NB4 (cell line): Measurements from ENCODE around the gene SHISA2.
"Not testable (repeated sequence)": the region's sequence is repeated elsewhere in the genome, so short reads cannot be mapped to it uniquely, and the experiment has no call there.

Source experiments
- DNase-seq: peaks from one replicate; pipeline ENCODE4 v3.0.0; 2010; ENCODE audit warnings: low read depth
- H3K4me3 ChIP-seq: one replicate; pipeline ENCODE4 v1.5.1; 2011; ENCODE audit warnings: mild to moderate bottlenecking, low read depth, low read length, moderate library complexity
- MYC ChIP-seq: IDR thresholded peaks from 2 replicates; pipeline ENCODE4 v1.6.1; 2011; ENCODE audit warnings: low read depth, low read length
- POLR2A ChIP-seq: IDR thresholded peaks from 2 replicates; pipeline ENCODE4 v1.6.1; 2011; ENCODE audit warnings: mild to moderate bottlenecking; ENCODE audit not compliant: insufficient read length; ENCODE audit errors: extremely low read depth
- TF ChIP-seq, protein P1 (sequence below): IDR thresholded peaks from one replicate; pipeline ENCODE4 v1.5.1; 2012; ENCODE audit warnings: low read depth, low read length
- TF ChIP-seq, protein P2 (sequence below): IDR thresholded peaks from 2 replicates; pipeline ENCODE4 v1.6.1; 2011; ENCODE audit warnings: low read depth, low read length

SHISA2 gene

DNA sequence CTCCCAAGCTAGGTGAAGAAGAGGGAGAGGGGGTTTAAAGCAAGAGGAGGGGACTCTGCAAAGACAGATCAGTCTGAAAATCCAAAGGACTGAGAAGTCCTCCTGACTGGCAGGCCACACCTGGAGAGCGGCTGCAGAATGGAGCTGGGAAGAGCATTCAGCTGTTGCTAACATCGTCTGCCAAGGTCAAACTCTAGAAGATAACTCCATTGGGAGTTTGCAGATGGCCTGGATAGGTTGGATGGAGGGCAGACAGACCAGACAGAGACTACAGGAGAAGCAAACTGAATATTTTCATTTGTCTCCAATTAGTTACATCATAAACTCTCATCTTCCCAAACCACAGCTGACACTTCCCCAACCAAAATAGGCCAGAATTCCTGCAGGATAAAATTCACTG lies 19.9 kb upstream of the SHISA2 start:
- TF ChIP-seq MYC: no peak
- no peak for TF ChIP-seq POLR2A
- TF ChIP-seq, protein P1, sequence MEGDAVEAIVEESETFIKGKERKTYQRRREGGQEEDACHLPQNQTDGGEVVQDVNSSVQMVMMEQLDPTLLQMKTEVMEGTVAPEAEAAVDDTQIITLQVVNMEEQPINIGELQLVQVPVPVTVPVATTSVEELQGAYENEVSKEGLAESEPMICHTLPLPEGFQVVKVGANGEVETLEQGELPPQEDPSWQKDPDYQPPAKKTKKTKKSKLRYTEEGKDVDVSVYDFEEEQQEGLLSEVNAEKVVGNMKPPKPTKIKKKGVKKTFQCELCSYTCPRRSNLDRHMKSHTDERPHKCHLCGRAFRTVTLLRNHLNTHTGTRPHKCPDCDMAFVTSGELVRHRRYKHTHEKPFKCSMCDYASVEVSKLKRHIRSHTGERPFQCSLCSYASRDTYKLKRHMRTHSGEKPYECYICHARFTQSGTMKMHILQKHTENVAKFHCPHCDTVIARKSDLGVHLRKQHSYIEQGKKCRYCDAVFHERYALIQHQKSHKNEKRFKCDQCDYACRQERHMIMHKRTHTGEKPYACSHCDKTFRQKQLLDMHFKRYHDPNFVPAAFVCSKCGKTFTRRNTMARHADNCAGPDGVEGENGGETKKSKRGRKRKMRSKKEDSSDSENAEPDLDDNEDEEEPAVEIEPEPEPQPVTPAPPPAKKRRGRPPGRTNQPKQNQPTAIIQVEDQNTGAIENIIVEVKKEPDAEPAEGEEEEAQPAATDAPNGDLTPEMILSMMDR: no peak
- TF ChIP-seq, protein P2, sequence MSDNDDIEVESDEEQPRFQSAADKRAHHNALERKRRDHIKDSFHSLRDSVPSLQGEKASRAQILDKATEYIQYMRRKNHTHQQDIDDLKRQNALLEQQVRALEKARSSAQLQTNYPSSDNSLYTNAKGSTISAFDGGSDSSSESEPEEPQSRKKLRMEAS: no peak
- H3K4me3 ChIP-seq: no peak overlapping the region
- DNase-seq: no peak

DNA sequence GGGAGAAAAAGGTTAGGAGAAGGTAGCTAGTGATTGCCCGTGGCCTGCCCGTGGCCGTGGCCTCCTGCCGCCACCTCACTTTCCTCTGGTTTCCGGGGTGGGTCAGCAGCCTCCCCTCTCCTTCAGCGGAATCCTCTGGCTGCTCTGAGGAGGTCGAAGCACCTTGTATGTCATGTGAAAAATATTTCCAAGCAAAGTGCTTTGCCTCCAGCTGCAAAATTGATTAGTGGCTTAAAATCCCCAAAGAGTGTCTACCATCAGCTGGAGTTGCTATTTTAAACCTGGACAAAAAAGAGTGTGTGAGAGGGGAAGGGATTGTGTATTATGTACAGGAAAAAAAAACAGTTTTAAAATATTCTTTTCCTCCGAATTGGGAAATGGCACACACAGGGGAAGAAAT lies 17.8 kb upstream of the SHISA2 start:
- DNase-seq, H3K4me3 ChIP-seq: not testable (repeated sequence)

DNA sequence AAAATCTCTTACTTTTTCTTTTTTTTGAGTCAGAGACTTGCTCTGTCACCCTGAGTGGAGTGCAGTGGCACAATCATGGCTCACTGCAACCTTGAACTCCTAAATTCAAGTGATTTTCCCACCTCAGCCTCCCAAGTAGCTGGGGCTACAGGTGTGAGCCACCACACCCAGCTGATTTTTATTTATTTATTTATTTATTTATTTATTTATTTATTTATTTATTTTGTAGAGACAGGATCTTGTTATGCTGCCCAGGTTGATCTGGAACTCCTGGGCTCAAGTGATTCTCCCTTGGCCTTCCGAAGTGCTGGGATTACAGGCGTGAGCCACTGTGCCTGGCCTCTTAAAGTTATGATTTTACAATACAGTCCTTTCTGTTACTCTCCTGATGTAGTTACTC lies 16.6 kb upstream of the SHISA2 start:
- not testable (repeated sequence) for H3K4me3 ChIP-seq, DNase-seq

DNA sequence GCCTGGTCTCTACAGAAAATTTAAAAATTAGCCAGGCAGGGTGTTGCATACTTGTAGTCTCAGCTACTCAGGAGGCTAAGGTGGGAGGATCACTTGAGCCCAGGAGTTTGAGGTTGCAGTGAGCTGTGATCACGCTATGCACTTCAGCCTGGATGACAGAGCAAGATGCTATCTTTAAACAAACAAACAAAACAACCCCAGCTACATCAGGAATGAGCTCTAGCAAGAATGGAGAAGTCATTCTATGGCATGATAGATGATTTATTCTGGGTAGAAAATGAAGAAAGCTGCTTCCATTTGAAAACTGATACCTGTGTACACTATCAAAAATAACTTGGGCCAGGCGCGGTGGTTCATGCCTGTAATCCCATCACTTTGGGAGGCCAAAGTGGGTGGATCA lies 15.8 kb upstream of the SHISA2 start:
- no peak overlapping the region for H3K4me3 ChIP-seq
- TF ChIP-seq, protein P2: no peak
- no peak for TF ChIP-seq POLR2A
- TF ChIP-seq MYC: no peak
- TF ChIP-seq, protein P1: no peak
- DNase-seq: no peak

DNA sequence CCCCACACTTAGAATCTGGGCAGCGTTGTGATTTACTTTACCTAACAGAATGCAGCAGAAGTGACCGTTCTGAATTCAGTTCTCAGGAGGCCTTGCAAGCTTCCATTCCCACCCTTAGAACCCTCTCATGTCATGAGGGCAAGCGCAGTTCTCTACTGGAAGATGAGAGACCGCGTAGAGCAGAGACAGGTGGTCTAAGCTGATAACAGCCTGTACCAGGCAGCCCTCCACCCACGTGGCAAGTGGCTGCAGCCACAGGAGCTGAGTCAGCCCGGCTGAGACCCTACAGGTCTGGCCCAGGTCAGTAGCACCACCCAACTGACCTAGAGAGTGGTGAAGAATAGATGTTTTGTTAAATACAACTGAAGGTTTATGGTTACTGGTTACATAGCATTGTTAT lies 14.7 kb upstream of the SHISA2 start:
- not testable (repeated sequence) for DNase-seq, H3K4me3 ChIP-seq

DNA sequence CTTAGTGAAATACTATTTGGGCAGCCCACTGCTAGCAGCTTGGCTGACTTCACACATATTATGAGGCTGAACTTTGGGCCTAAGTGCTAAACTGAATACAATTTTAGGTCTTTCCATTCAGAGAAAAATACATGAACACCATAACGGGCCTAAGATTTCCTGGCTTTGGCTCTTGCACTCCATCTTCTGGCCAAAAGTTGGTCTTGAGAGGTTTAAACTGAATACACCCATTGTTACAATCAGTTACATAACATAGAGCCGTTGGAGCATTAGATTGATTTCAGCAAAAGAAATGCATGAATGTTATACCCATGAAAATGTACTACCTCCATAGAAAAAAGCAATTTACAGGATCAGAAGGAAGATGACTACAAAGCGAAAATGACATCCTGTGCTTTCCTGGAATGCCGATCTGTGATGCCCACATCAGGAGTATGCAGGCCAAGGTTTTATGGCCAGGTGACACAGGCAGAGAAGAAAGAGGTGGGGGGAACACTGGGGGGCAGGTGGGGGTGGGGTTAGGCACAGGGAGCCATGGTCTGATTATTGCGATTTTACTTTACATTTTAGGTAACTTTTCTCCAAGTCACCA lies 11.1 kb upstream of the SHISA2 start:
- DNase-seq: peak; percentile 75
- TF ChIP-seq, protein P1: peak; percentile 76
- TF ChIP-seq MYC: no peak

DNA sequence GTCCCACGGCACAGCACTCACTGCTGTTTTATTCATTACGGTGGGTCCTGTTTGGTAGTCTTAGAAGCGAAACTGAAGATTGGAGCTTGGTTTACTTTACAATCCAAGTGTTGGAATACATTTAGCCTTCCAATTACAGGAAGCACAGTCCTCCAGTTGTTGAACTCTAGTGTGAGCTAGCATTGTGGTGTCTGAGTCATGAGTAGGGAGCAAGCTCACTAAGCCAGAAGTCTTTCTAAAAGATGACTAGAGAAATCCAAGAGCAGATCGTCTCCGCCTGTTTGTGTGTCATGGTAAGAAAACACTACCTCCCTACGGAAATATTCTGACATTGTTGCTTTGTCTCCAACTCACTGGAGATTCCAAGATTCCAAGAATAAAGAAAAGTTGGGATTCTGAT lies 10.1 kb upstream of the SHISA2 start:
- no peak overlapping the region for H3K4me3 ChIP-seq
- peak; percentile 34 for DNase-seq
- TF ChIP-seq MYC (no peak), POLR2A (no peak)
- TF ChIP-seq, protein P1: no peak
- TF ChIP-seq, protein P2: no peak

More for the DNA sequence above, 11.1 kb upstream of the SHISA2 start:
- no peak overlapping the region for H3K4me3 ChIP-seq

DNA sequence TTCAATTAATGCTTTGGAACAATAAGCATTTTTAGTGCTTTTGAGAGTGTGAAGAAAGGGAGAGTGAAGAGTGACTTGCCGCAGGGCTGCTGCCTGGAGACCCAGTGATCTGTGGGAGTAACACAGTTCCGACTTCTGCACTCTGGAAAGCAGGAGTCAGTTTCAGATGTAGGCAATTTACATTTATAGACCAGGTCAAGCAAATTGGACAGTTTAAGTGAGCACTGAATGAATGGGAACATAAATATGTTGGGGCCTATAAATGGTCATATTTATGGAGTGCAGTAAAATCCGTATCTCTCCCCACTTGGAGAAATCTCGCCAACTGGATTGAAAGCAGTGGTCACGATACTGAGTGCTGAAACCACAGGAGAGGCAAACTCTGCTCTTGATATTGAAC lies 9.4 kb upstream of the SHISA2 start:
- DNase-seq: no peak
- TF ChIP-seq MYC (no peak), POLR2A (no peak)
- TF ChIP-seq, protein P2: no peak
- TF ChIP-seq, protein P1: no peak
- H3K4me3 ChIP-seq: no peak overlapping the region
